HepG2 (cell line): ENCODE measurements around the gene ATXN2. TPM values are rescaled to one million over a fixed set of nuclear protein-coding genes. Genes with fewer than 3 reads are reported as not detected.

Experiments used
- ATAC-seq: fragments of 200-7000 bp; cut with Tn5 transposase; 3 replicates; pipeline ENCODE4 v1.9.1; 2020; ENCODE audit warnings: mild to moderate bottlenecking, moderate library complexity
- BruUV-seq: library from RNA; stranded (reverse); fragments of 400-500 nt; replicated peaks from 2 replicates; lab custom pipeline; 2021; lab: Mats Ljungman, UMichigan
- CTCF ChIA-PET: fragments of 300-600 bp; formaldehyde crosslinking; extraction: SDS; loops from one replicate; lab custom pipeline; 2021; ENCODE audit warnings: low total read pairs, inconsistent platforms, low intra/inter-chr PET ratio; lab: Yijun Ruan, JAX
- POLR2A ChIA-PET: fragments of 350-600 bp; sonication (Branson Sonifier 250); formaldehyde crosslinking; loops from one replicate; lab custom pipeline; 2020; ENCODE audit warnings: antibody characterized with exemption, inconsistent platforms; lab: Yijun Ruan, JAX
- DNase-seq: peaks from one replicate; pipeline ENCODE4 v3.0.0-alpha.2; 2015; ENCODE audit warnings: low spot score
- FAIRE-seq: peaks from 3 replicates; lab custom pipeline; 2011; peaks lifted over from hg19 to GRCh38; lab: Jason Lieb, UNC
- H2AFZ ChIP-seq: one replicate; pipeline ENCODE4 v1.6.1; 2011; ENCODE audit warnings: low read length, inconsistent platforms
- H3K27ac ChIP-seq: fragments of 300-600 bp; 3 replicates; pipeline ENCODE4 v1.8.0; 2011; ENCODE audit warnings: mixed run types, mild to moderate bottlenecking, mixed read lengths, low read length, inconsistent platforms; ENCODE audit not compliant: insufficient read depth; ENCODE audit errors: extremely low read length
- H3K27me3 ChIP-seq, 2 experiments: fragments of 200-600 bp in 1 of 2; 2 replicates in 1 of 2; 3 replicates in 1 of 2; pipeline versions ENCODE4 v1.6.0 to v1.8.0; 2011; ENCODE audit warnings: low read length in 2 of 2, mild to moderate bottlenecking in 2 of 2, moderate library complexity in 2 of 2, inconsistent platforms in 1 of 2; ENCODE audit not compliant: insufficient read depth in 2 of 2, control insufficient read depth in 1 of 2
- H3K36me3 ChIP-seq, 2 experiments: fragments of 200-600 bp in 1 of 2; replicated peaks in 1 of 2; 2 replicates in 1 of 2; 3 replicates in 1 of 2; pipeline versions ENCODE4 v1.5.1 to v1.8.0; 2011; ENCODE audit warnings: low read length in 2 of 2, inconsistent platforms in 1 of 2; ENCODE audit not compliant: insufficient read depth in 2 of 2, control insufficient read depth in 1 of 2
- H3K4me1 ChIP-seq: 2 replicates; pipeline ENCODE4 v1.5.1; 2012; ENCODE audit warnings: low read length, inconsistent platforms; ENCODE audit not compliant: insufficient read depth
- H3K4me2 ChIP-seq: 2 replicates; pipeline ENCODE4 v1.6.0; 2011; ENCODE audit warnings: low read depth, low read length, inconsistent platforms
- H3K4me3 ChIP-seq, 3 experiments: fragments of 200-600 bp in 1 of 3; sonication (generic), shearing (Covaris generic) in 1 of 3; replicated peaks in 1 of 3; 2 replicates each; pipeline ENCODE4 v1.5.1; 2011 to 2016; ENCODE audit warnings: low read length in 3 of 3, inconsistent platforms in 2 of 3, low read depth in 2 of 3, mild to moderate bottlenecking in 2 of 3, control low read depth in 1 of 3, mixed read lengths in 1 of 3; ENCODE audit not compliant: insufficient read depth in 1 of 3
- H3K79me2 ChIP-seq: one replicate; pipeline ENCODE4 v1.6.1; 2011; ENCODE audit warnings: low read length, inconsistent platforms; ENCODE audit not compliant: insufficient read depth
- H3K9ac ChIP-seq: 2 replicates; pipeline ENCODE4 v1.6.0; 2011; ENCODE audit warnings: mild to moderate bottlenecking, low read depth, low read length, inconsistent platforms; ENCODE audit not compliant: insufficient read depth
- H3K9me3 ChIP-seq: 2 replicates; pipeline ENCODE4 v1.5.1; 2012; ENCODE audit warnings: mild to moderate bottlenecking, low read length
- H4K20me1 ChIP-seq: 2 replicates; pipeline ENCODE4 v1.6.0; 2011; ENCODE audit warnings: inconsistent platforms, mild to moderate bottlenecking, low read length, moderate library complexity; ENCODE audit not compliant: insufficient read depth
- EZH2 ChIP-seq: conservative IDR thresholded peaks from 2 replicates; pipeline ENCODE4 v1.6.1; 2012; ENCODE audit warnings: mild to moderate bottlenecking, low read depth, low read length, moderate library complexity
- IRX3 ChIP-seq: sonication (generic); formaldehyde crosslinking; IDR thresholded peaks from 2 replicates; pipeline ENCODE4 v1.8.1; 2023; ENCODE audit warnings: mild to moderate bottlenecking, low read depth, missing genetic modification reagents, borderline replicate concordance
- ISX ChIP-seq: sonication (generic); formaldehyde crosslinking; conservative IDR thresholded peaks from 2 replicates; pipeline ENCODE4 v1.5.0; 2020; ENCODE audit warnings: missing genetic modification reagents
- MED13 ChIP-seq: sonication (generic); formaldehyde crosslinking; IDR thresholded peaks from 2 replicates; pipeline ENCODE4 v1.5.0; 2020; ENCODE audit warnings: missing genetic modification reagents
- MYPOP ChIP-seq: sonication (generic); formaldehyde crosslinking; IDR thresholded peaks from 2 replicates; pipeline ENCODE4 v1.8.1; 2023; ENCODE audit warnings: mild to moderate bottlenecking, moderate library complexity, missing genetic modification reagents
- NR0B2 ChIP-seq: sonication (generic); formaldehyde crosslinking; IDR thresholded peaks from 2 replicates; pipeline ENCODE4 v1.4.0; 2020; ENCODE audit warnings: mild to moderate bottlenecking, missing genetic modification reagents
- RBM22 ChIP-seq: fragments of 200-400 bp; formaldehyde crosslinking; optimal IDR thresholded peaks from 2 replicates; pipeline ENCODE3; 2017; ENCODE audit warnings: mild to moderate bottlenecking, low read length, moderate library complexity
- SMAD1 ChIP-seq: sonication (generic); formaldehyde crosslinking; IDR thresholded peaks from 2 replicates; pipeline ENCODE4 v1.4.0; 2020; ENCODE audit warnings: missing genetic modification reagents, low read depth, mild to moderate bottlenecking, borderline replicate concordance
- SNAPC2 ChIP-seq: sonication (generic); formaldehyde crosslinking; IDR thresholded peaks from 2 replicates; pipeline ENCODE4 v1.8.1; 2022; ENCODE audit warnings: mild to moderate bottlenecking, missing genetic modification reagents
- SOX13 ChIP-seq, 3 experiments: fragments of 450-650 bp in 1 of 3; sonication (generic) in 1 of 3; formaldehyde crosslinking in 1 of 3; IDR thresholded peaks in 2 of 3; conservative IDR thresholded peaks in 1 of 3; 2 replicates each; pipeline versions ENCODE4 v1.5.0 to v1.6.1; 2016 to 2020; ENCODE audit warnings: antibody characterized with exemption in 1 of 3, mild to moderate bottlenecking in 1 of 3, missing compliant biosample characterization in 1 of 3, missing genetic modification reagents in 1 of 3, moderate library complexity in 1 of 3
- STAG1 ChIP-seq: sonication (generic); formaldehyde crosslinking; IDR thresholded peaks from 2 replicates; pipeline ENCODE4 v1.4.0; 2020; ENCODE audit warnings: missing genetic modification reagents
- ZBTB7B ChIP-seq: sonication (generic); formaldehyde crosslinking; IDR thresholded peaks from 2 replicates; pipeline ENCODE4 v1.4.0; 2020; ENCODE audit warnings: missing genetic modification reagents
- ZFP82 ChIP-seq: sonication (generic); formaldehyde crosslinking; IDR thresholded peaks from 2 replicates; pipeline ENCODE4 v1.5.1; 2020; ENCODE audit warnings: mild to moderate bottlenecking, missing genetic modification reagents, borderline replicate concordance
- ZNF33B ChIP-seq: sonication (generic); formaldehyde crosslinking; IDR thresholded peaks from 2 replicates; pipeline ENCODE4 v1.5.1; 2020; ENCODE audit warnings: mild to moderate bottlenecking, missing genetic modification reagents
- ZNF382 ChIP-seq: sonication (generic); formaldehyde crosslinking; IDR thresholded peaks from 2 replicates; pipeline ENCODE4 v1.5.0; 2020; ENCODE audit warnings: missing genetic modification reagents, mild to moderate bottlenecking, borderline replicate concordance
- ZNF768 ChIP-seq: sonication (generic); formaldehyde crosslinking; IDR thresholded peaks from 2 replicates; pipeline ENCODE4 v1.4.0; 2020; ENCODE audit warnings: missing genetic modification reagents
- WGBS: methylation state at CpG from one replicate; pipeline ENCODE4 v1.1.6; 2017; ENCODE audit warnings: low lambda C conversion rate; 5-methylcytosine and 5-hydroxymethylcytosine counted together
- in situ Hi-C: cut with HindIII; loops from 2 replicates; pipeline ENCODE4 v1.10.0; 2017; ENCODE audit warnings: low pct_unique_long_range_greater_than_20kb; ENCODE audit not compliant: extremely low pct_ligation_motif_present
- intact Hi-C: fragments of 100-400 bp; cut with micrococcal nuclease; formaldehyde crosslinking; loops from one replicate; pipeline ENCODE4 v1.10.0; 2022; ENCODE audit not compliant: unreplicated experiment
- polyA plus RNA-seq, 8 experiments: library from polyadenylated mRNA; depleted of rRNA in 3 of 8; stranded (reverse) in 7 of 8; unstranded in 1 of 8; fragments of >200 nt; fragmentation: Illumina TruSeq in 4 of 8; extraction: Trizol in 4 of 8; gene quantifications; 2 replicates each; pipeline versions ENCODE4 v1.2.1 to v1.2.3, GENCODE V29; 2011 to 2016; ENCODE audit warnings: low read depth in 4 of 8, missing spikeins in 1 of 8, mixed read lengths in 1 of 8; ENCODE audit not compliant: insufficient read depth in 1 of 8
- total RNA-seq, 5 experiments: library from RNA; depleted of rRNA; stranded (reverse); fragments of >200 nt; fragmentation: Illumina TruSeq; extraction: Trizol; gene quantifications; 2 replicates each; pipeline ENCODE4 v1.2.3, GENCODE V29; 2016; ENCODE audit warnings: low read depth in 1 of 5

The ATXN2 gene
- total and polyA plus RNA-seq, 2 of the 13 experiments (the other 11 are each of a cell fraction or from before 2014, with no cell fraction given): 18.1 to 27.1 TPM

GRCh38 chr12:111450676-111451075 lies 148.4 kb downstream of the ATXN2 start:
- Histone ChIP-seq H3K27ac (no peak overlapping the region), H3K27me3 (no peaks in the 10 kb centered on the region), H2AFZ (no peak overlapping the region), H3K36me3 (peaks cover 45 to 88% of the 10 kb centered on the region in 2 experiments), H3K4me3 (no peak overlapping the region), H3K9me3 (no peaks in the 10 kb centered on the region), H3K4me2 (no peak overlapping the region), H3K4me1 (no peaks in the 10 kb centered on the region), H3K79me2 (no peaks in the 10 kb centered on the region), H3K9ac (no peak overlapping the region), H4K20me1 (0 out of 2 replicates have a peak, but pooled peaks cover 5% of the 10 kb centered on the region)
- DNase-seq: no peak
- 98% methylated on average over 4 of the region's 4 CpGs for WGBS
- ChIA-PET CTCF (interaction anchor here (1.7 to 2.8 kb wide), 2 partner anchors 54 to 120 kb away, joined by 12 to 31 read pairs; no protein-coding TSS in a partner anchor), POLR2A (no interaction called here)
- TF ChIP-seq IRX3: no peak
- peak; percentile 85 for TF ChIP-seq RBM22
- in situ Hi-C loops (loop anchor here (5.0 kb wide), 1 partner anchor 53 kb away; no protein-coding TSS in a partner anchor), intact Hi-C loops (loop anchor here (1.0 to 2.0 kb wide), 3 partner anchors 46 to 119 kb away; partner anchors contain the start of gene SH2B3)
- FAIRE-seq: no peak
- ATAC-seq: no peak
- no TSS peak for BruUV-seq

- Histone ChIP-seq H3K9ac (no peak overlapping the region), H4K20me1 (0 out of 2 replicates have a peak, but pooled peaks cover 10% of the 10 kb centered on the region), H3K79me2 (no peaks in the 10 kb centered on the region), H3K4me3 (no peak overlapping the region), H3K4me2 (no peak overlapping the region), H3K27me3 (no peaks in the 10 kb centered on the region), H3K9me3 (no peaks in the 10 kb centered on the region), H3K27ac (no peak overlapping the region), H3K36me3 (peaks cover 41 to 87% of the 10 kb centered on the region in 2 experiments), H2AFZ (no peak overlapping the region), H3K4me1 (no peaks in the 10 kb centered on the region)
- TSS peak; percentile 36 for BruUV-seq
- ChIA-PET CTCF (no interaction called here), POLR2A (interaction anchor here (0.6 kb wide), 1 partner anchor 160 kb away, joined by 4 read pairs; no protein-coding TSS in a partner anchor)
- no peak for DNase-seq
- FAIRE-seq: no peak
- in situ Hi-C loops: no loop called here
- intact Hi-C loops: no loop called here
- ATAC-seq: no peak
- 100% methylated on average over 2 of the region's 4 CpGs for WGBS
- no peak for TF ChIP-seq NR0B2 (CRISPR knock-in tag)
- TF ChIP-seq ZFP82 (CRISPR knock-in tag): no peak
- TF ChIP-seq ISX (CRISPR knock-in tag): no peak
- TF ChIP-seq ZNF768 (CRISPR knock-in tag): no peak
- no peak for TF ChIP-seq ZNF33B
- TF ChIP-seq SNAPC2 (CRISPR knock-in tag): no peak
- no peak for TF ChIP-seq ZBTB7B (CRISPR knock-in tag)
- no peak for TF ChIP-seq SMAD1 (CRISPR knock-in tag)
- no peak for TF ChIP-seq EZH2
- TF ChIP-seq STAG1 (CRISPR knock-in tag): no peak
- TF ChIP-seq SOX13 (IDR thresholded peaks at IDR 0.05): no peak
- TF ChIP-seq SOX13 (CRISPR knock-in tag; conservative IDR thresholded peaks at IDR 0.05 in 1 of 2, IDR thresholded peaks at IDR 0.05 in 1 of 2): no peak
- no peak for TF ChIP-seq MYPOP
- TF ChIP-seq MED13 (CRISPR knock-in tag): no peak
- no peak for TF ChIP-seq ZNF382 (CRISPR knock-in tag)
Observed at GRCh38 chr12:111448846-111449790, 150.0 kb downstream of the ATXN2 start.
